ENCODE results near the gene KRTAP12-1.
"Not testable (repeated sequence)": the region's sequence is repeated elsewhere in the genome, so short reads cannot be mapped to it uniquely, and the experiment has no call there.

KRTAP12-1 gene

GRCh38 chr21:44701541-44701940 lies 19.6 kb upstream of the KRTAP12-1 start:
- TF ChIP-seq, protein P1, sequence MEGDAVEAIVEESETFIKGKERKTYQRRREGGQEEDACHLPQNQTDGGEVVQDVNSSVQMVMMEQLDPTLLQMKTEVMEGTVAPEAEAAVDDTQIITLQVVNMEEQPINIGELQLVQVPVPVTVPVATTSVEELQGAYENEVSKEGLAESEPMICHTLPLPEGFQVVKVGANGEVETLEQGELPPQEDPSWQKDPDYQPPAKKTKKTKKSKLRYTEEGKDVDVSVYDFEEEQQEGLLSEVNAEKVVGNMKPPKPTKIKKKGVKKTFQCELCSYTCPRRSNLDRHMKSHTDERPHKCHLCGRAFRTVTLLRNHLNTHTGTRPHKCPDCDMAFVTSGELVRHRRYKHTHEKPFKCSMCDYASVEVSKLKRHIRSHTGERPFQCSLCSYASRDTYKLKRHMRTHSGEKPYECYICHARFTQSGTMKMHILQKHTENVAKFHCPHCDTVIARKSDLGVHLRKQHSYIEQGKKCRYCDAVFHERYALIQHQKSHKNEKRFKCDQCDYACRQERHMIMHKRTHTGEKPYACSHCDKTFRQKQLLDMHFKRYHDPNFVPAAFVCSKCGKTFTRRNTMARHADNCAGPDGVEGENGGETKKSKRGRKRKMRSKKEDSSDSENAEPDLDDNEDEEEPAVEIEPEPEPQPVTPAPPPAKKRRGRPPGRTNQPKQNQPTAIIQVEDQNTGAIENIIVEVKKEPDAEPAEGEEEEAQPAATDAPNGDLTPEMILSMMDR (IDR thresholded peaks at IDR 0.05; ENCODE audit: low read depth, low read length) = no peak
- H3K4me3 ChIP-seq (ENCODE audit: low read depth, low read length) = no peak overlapping the region
- no peak for DNase-seq
- peaks cover 92% of the 10 kb centered on the region for H3K27me3 ChIP-seq
- no peaks in the 10 kb centered on the region for H3K4me1 ChIP-seq
- no peaks in the 10 kb centered on the region for H3K9me3 ChIP-seq
- H3K36me3 ChIP-seq = no peaks in the 10 kb centered on the region

DNA sequence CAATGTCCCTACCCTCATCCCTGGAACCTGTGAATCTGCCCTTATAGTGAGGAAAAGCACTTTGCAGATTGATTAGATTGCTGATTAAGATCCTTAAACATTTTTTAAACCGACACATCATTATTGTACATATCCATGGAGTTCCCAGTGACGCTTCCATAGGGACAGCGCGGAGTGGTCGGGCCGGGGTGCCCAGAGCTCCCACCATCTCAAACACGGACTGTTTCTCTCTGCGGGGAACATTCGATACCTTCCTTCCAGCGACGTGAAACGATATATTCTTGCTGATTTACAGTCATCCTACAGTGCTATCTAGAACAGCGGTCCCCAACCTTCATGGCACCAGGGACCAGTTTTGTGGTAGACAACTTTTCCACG lies 19.0 kb upstream of the KRTAP12-1 start:
- TF ChIP-seq, protein P1 (IDR thresholded peaks at IDR 0.05; ENCODE audit: low read depth, low read length) = no peak
- no peaks in the 10 kb centered on the region for H3K9me3 ChIP-seq
- no peak for DNase-seq
- no peaks in the 10 kb centered on the region for H3K36me3 ChIP-seq
- no peaks in the 10 kb centered on the region for H3K4me1 ChIP-seq
- H3K4me3 ChIP-seq (ENCODE audit: low read depth, low read length) = no peak overlapping the region
- peaks cover 92% of the 10 kb centered on the region for H3K27me3 ChIP-seq

DNA sequence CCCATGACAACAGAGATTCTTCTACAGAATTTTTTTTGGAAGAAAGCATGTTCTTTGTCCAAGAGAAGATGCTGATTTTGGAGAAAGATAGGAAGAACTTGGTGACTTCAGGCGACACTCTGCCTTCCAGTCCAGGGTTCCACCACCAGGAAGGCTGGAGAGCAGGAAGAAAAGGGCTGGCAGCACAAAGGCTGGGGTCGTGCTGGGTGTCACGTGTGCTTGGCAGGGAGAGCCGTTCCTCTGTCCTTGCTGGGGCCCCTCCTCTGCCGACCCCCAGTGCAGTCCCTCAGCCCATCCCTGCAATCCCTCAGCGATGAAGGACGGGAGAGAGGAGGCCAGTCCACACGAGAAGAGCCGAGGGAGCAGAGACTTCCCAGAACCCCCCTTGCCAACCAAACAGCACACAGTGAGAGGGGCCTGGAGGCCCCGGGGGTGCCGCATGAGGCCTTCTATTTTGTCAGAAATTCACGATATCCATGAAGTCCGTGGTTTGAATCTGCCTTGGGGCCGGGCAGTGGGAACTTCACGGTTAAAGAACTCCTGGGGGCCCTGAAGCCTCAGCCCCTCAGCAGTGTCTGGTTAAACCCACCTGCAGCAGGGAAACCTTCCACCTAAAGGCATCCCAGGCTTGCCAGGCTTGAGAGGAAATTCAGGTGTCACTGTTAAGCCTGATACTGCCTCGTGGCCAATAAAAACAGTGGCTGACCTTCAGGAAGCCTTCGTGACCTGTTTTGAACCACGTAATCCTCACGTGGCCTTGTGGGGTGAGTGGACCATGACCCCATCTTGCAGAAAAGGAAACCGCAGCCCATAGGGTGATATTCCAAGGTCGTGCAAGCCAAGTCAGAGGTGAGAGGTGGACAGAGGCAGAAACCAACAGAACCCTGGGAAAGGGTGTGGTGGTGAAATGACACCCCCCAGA lies 18.4 kb upstream of the KRTAP12-1 start:
- Histone ChIP-seq H3K36me3 (no peaks in the 10 kb centered on the region), H3K4me1 (no peaks in the 10 kb centered on the region), H3K4me3 (ENCODE audit: low read depth, low read length) (no peak overlapping the region), H3K27me3 (peaks cover 96% of the 10 kb centered on the region), H3K9me3 (no peaks in the 10 kb centered on the region)
- TF ChIP-seq, protein P1 (IDR thresholded peaks at IDR 0.05; ENCODE audit: low read depth, low read length) = no peak
- no peak for DNase-seq

DNA sequence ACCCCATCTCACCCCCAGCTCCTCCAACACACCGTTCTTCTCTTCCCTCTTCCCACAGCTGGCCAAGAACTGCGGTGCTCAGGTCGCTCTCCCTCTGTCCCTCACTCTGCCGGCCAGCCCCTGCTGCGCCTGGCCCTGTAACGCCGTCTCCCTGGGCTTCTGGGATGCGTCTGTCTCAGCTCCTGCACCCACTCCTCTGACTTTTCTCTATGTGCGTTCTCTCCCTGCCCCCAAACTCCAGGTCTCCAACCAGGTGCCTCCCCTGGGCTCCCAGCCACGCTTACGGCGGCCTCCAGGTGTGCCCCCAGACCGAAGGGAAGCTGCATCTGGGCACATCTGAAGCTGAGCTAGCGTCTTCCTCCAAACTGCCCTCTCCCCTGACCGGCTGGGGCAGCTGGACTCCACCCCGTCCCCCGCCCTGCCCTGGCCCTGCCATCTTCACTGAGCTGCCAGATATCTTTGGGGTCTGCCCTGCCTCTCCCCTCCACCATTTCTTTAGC lies 17.6 kb upstream of the KRTAP12-1 start:
- TF ChIP-seq, protein P1 (IDR thresholded peaks at IDR 0.05; ENCODE audit: low read depth, low read length) = no peak
- no peak for DNase-seq
- Histone ChIP-seq H3K27me3 (peaks cover 100% of the 10 kb centered on the region), H3K36me3 (no peaks in the 10 kb centered on the region), H3K9me3 (no peaks in the 10 kb centered on the region), H3K4me1 (no peaks in the 10 kb centered on the region), H3K4me3 (ENCODE audit: low read depth, low read length) (no peak overlapping the region)

DNA sequence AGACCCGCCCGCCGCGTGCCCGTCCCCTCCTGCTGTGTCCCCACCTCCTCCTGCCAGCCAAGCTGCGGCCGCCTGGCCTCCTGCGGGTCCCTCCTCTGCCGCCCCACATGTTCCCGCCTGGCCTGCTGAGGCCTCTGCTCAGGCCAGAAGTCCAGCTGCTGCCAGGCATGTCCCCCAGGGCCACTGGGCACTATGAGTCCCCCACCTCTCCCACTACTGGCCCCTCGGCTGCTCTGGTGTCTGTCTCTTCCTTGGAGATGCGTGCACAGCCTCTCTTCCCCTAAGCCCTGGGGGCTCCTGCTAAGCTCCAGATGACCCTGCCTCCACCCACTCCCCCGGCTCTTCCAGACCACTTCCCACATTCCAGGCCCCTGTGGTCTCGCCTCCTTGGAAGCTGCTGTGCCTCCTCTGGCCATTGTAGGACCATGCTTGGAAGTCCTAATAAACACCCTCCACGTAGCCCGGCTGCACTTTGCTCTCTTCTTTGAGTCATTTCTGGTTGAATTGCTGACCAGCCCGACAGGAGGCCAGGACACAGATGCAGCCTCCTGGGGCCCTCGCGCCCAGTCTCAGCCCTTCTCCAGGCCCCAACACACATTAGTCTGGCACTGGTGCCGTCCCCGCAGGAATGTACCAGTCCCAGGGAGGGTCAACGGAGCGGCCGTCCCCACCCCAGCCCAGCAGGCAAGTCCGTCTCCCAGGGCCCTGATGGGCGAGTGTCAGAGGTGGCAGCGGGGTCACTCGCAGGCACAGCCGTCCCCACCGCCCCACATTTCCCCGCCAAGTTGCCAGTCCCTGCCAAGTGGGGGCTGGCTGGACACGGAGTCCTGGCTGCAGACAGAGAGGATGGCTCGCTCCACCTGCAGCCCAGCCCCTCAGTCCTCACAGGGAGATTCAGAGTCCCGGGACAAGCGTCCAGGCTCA lies 16.1 kb upstream of the KRTAP12-1 start:
- H3K4me3 ChIP-seq (ENCODE audit: low read depth, low read length) = no peak overlapping the region
- H3K9me3 ChIP-seq = no peaks in the 10 kb centered on the region
- H3K36me3 ChIP-seq = no peaks in the 10 kb centered on the region
- TF ChIP-seq, protein P1 (IDR thresholded peaks at IDR 0.05; ENCODE audit: low read depth, low read length) = no peak
- peaks cover 96% of the 10 kb centered on the region for H3K27me3 ChIP-seq
- no peaks in the 10 kb centered on the region for H3K4me1 ChIP-seq
- no peak for DNase-seq

- not testable (repeated sequence) for H3K9me3 ChIP-seq; H3K36me3 ChIP-seq; DNase-seq; H3K4me1 ChIP-seq; H3K4me3 ChIP-seq (ENCODE audit: low read depth, low read length)
- peaks cover 88% of the 10 kb centered on the region for H3K27me3 ChIP-seq
Observed at GRCh38 chr21:44697172-44697810, 15.3 kb upstream of the KRTAP12-1 start, which contains the start of gene KRTAP10-12. TSS of gene KRTAP10-12 (plus strand) at chr21:44697172. CDS start at chr21:44697202, 30 bp downstream.

Data from BE2C (cell line).